ENCODE measurements around the gene ZNF23. TPM values are rescaled to one million over a fixed set of nuclear protein-coding genes. Genes with fewer than 3 reads are reported as not detected.

The ZNF23 gene
- polyA plus RNA-seq, 3 donors from 2014 or later: 4.3 to 8.1 (median 5.4) TPM

DNA sequence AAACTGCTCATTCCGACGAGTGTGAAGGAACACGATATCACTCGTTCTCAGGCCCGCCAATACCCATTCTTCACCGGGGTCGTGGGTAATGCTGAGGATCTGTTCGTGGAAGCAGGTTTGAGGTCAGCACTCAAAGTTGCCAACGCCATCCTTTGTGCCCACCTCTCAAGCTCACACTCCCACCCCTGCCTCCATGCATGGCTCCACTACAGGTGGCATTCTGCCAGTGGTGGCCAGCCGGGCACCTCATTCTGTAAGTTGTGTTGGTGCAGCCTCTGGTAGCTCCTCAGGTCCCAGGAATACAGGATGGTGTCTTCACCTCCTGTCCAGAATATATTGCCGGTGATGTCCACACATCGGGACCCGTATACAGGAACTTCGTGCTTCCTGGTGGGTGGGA, 30.9 kb downstream of the ZNF23 start:
- H3K9me3 Mint-ChIP-seq: peaks cover 0 to 5% (median 0%) of the 10 kb centered on the region in 6 donors
- no peaks in the 10 kb centered on the region for H3K4me1 Mint-ChIP-seq
- no peak overlapping the region for H3K4me3 Mint-ChIP-seq
- DNase-seq: no peak
- H3K36me3 Mint-ChIP-seq: no peaks in the 10 kb centered on the region
- H3K27ac Mint-ChIP-seq: no peak overlapping the region
- peaks cover 0 to 18% (median 6%) of the 10 kb centered on the region in 3 donors for H3K27me3 Mint-ChIP-seq (ENCODE audit: low read depth in 3 of 3)

DNA sequence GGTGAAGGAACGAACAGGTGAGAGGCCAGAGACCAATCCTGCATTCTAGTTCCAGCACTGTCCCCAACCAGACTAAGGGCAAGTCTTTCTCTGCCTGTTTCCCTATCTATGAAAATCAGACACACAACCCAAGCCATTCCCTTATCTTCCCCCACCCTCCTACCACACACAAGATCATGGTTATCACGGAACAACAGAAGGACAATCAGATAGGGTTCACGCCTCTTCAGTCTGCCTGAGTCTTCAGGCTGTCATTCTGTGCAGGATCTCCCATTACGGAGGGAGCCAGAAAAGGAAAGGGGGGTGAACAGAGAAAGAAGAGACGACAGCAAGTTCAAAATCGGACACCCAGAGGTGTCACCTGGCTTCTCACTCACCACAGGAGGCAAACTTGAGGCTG, 31.3 kb downstream of the ZNF23 start:
- Mint-ChIP-seq H3K9me3 (peaks cover 0 to 5% (median 0%) of the 10 kb centered on the region in 6 donors), H3K4me1 (no peaks in the 10 kb centered on the region), H3K27ac (no peak overlapping the region), H3K4me3 (no peak overlapping the region), H3K27me3 (ENCODE audit: low read depth in 3 of 3) (peaks cover 0 to 17% (median 5%) of the 10 kb centered on the region in 3 donors), H3K36me3 (no peaks in the 10 kb centered on the region)
- DNase-seq: no peak

DNA sequence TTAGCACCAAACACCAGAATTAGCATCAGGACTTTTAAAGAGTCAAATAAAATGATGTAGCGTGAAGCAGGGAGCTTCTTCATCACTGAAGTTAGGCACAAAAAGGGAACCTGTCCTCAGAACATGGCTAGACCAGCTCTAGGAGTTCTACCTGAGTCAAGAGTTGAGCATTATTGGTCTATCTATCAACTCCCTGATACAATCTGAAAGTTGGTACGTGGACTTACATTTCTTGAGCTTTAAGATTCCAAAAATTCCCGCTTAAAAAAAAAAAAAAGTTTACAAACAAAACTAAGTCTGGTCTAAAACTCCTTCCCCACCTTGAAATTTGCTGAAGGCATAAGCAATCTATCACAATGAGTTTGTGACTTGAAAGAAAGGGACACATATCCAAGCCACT, 32.5 kb downstream of the ZNF23 start:
- Mint-ChIP-seq H3K4me1 (no peaks in the 10 kb centered on the region), H3K27ac (no peak overlapping the region)

DNA sequence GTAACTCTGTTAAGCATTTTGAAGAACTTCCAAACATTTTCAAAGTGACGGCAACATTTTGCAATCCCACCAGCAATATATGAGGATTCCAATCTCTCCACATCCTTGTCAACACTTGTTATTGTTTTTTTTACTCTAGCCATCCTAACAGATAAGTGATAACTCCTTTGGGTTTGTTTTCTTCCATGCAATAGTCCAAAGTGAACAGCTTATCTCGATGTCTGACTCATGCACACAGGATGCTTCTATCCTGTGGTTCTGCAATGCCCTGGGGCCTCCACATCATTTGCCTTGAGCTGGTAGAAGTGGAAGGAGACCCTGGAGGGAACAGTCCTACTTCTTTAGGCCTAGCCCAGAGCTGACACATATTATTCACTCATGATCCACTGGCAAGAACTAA, 33.2 kb downstream of the ZNF23 start:
- Mint-ChIP-seq H3K36me3 (no peaks in the 10 kb centered on the region), H3K27me3 (ENCODE audit: low read depth in 3 of 3) (peaks cover 2 to 25% (median 5%) of the 10 kb centered on the region in 3 donors), H3K4me3 (no peak overlapping the region), H3K27ac (no peak overlapping the region), H3K4me1 (no peaks in the 10 kb centered on the region), H3K9me3 (peaks cover 0 to 5% (median 0%) of the 10 kb centered on the region in 6 donors)
- DNase-seq: no peak

More for the DNA sequence above, 32.5 kb downstream of the ZNF23 start:
- Mint-ChIP-seq H3K4me3 (no peak overlapping the region), H3K36me3 (no peaks in the 10 kb centered on the region), H3K27me3 (ENCODE audit: low read depth in 3 of 3) (peaks cover 2 to 20% (median 4%) of the 10 kb centered on the region in 3 donors), H3K9me3 (peaks cover 0 to 5% (median 0%) of the 10 kb centered on the region in 6 donors)
- DNase-seq: no peak

DNA sequence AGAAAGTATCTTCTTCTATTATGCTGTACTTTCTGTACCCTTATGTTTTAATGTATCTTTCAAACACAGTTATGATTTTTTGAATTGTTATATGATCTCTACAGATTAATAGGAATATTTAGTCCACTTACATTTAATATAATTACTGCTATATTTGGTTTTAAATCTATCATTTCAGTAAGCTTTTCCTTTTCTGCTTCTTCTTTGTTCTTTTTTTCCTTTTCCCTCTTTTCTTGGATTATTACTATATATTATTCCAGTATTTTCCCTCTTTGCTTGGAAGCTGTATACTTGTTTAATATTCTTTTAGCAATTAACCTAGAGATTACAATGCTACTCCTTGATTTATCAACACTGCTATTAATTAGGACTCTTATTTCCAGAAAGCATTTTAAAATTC, 33.7 kb downstream of the ZNF23 start:
- no peak for DNase-seq
- no peaks in the 10 kb centered on the region for H3K4me1 Mint-ChIP-seq
- H3K9me3 Mint-ChIP-seq: peaks cover 0 to 5% (median 0%) of the 10 kb centered on the region in 6 donors
- H3K4me3 Mint-ChIP-seq: no peak overlapping the region
- peaks cover 2 to 23% (median 5%) of the 10 kb centered on the region in 3 donors for H3K27me3 Mint-ChIP-seq (ENCODE audit: low read depth in 3 of 3)
- no peak overlapping the region for H3K27ac Mint-ChIP-seq
- H3K36me3 Mint-ChIP-seq: no peaks in the 10 kb centered on the region

DNA sequence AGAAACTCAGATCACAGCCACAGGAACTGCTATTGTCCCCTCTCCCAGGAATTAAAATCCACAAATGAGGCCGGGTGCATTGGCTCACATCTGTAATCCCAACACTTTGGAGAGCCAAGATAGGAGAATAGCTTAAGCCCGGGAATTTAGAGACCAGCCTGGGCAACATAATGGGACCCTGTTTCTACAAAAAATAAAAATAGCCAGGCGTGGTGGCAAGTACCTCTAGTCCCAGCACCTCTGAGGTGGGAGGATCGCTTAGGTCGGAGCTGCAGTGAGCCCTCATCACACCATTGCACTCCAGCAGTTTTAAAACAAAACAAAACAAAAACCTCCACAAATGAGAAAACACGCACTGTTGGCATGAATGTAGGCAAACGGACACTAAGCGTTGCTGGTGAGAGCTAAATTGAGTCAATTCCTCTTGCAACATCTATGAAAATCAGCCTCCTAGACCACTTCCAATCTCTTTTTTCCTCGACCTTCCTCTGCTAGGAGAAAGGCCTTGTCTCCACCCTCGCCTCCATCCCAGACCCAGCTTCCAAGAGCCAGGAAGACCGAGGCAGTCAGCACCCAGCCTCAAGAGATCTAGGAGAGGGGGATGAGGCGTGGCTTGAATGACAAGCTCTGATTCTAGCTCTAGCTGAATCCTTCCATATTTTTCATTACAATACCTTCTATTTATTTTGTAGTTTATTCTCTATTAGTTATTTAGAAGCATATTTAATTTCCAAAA, 35.0 kb downstream of the ZNF23 start:
- Mint-ChIP-seq H3K4me1 (no peaks in the 10 kb centered on the region), H3K27ac (no peak overlapping the region), H3K27me3 (ENCODE audit: low read depth in 3 of 3) (peaks cover 2 to 27% (median 5%) of the 10 kb centered on the region in 3 donors), H3K4me3 (no peak overlapping the region), H3K36me3 (no peaks in the 10 kb centered on the region), H3K9me3 (peaks cover 0 to 5% (median 0%) of the 10 kb centered on the region in 6 donors)
- no peak for DNase-seq

DNA sequence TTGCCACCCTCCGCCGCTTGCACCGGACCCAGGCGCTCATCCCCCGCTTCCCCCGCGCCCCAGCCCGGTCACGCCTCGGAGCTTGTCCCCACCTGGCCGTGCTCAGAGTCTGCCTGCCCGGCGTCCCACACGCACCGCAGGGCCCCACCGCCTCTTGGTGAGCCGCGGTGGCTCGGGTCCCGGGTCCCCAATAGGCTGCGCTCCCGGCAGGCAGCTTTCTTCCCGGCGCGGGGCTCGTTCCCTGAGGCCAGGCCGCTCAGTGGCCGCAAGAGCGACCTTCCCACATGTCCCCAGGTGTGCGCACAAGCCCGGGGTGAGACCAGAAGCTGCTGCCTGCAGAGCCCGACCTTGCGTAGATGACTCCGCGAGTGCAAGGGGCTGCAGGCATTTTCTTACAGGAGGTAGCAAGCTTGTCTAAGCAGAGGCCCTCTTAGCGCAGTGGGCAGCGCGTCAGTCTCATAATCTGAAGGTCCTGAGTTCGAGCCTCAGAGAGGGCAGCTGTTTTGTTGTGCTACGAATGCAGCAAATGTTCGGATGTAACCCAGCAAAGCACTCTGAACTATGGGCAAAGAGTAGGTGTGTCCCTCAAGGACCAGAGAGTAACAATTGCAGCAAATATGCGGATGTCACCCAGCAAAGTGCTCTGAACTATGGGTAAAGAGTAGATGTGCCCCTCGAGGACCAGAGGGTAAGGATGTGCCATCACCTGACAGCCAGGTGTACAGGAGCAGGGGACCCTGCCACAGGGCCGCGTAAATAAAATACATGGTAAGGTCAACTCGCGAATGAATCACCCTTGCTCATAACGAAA, 35.8 kb downstream of the ZNF23 start:
- H3K4me3 Mint-ChIP-seq: no peak overlapping the region
- no peak overlapping the region for H3K27ac Mint-ChIP-seq
- H3K4me1 Mint-ChIP-seq: no peaks in the 10 kb centered on the region
- peak in 1 of 3 donors; percentile 13 for DNase-seq
- H3K27me3 Mint-ChIP-seq (ENCODE audit: low read depth in 3 of 3): peaks cover 4 to 24% (median 5%) of the 10 kb centered on the region in 3 donors
- no peaks in the 10 kb centered on the region for H3K36me3 Mint-ChIP-seq
- H3K9me3 Mint-ChIP-seq: peaks cover 0 to 5% (median 0%) of the 10 kb centered on the region in 6 donors

DNA sequence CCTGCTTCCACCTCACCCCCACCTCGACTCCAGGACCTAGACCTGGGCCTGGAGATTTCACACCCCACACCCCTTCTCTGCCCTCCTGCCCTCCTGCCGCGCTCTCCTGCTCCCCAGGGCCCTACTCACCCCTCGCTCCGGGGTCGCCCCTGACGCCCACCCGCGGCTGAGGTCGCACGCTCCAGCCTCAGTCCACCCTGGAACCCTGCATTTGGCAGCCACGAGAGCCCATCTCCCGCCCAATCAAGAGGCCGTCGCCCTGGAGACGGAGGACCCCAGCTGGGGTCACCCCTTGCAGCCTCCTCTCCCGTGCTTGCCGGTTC, 36.3 kb downstream of the ZNF23 start:
- Mint-ChIP-seq H3K9me3 (peaks cover 0 to 5% (median 0%) of the 10 kb centered on the region in 6 donors), H3K27me3 (ENCODE audit: low read depth in 3 of 3) (peaks cover 4 to 24% (median 5%) of the 10 kb centered on the region in 3 donors), H3K4me3 (no peak overlapping the region), H3K27ac (no peak overlapping the region), H3K4me1 (no peaks in the 10 kb centered on the region), H3K36me3 (no peaks in the 10 kb centered on the region)
- no peak for DNase-seq

DNA sequence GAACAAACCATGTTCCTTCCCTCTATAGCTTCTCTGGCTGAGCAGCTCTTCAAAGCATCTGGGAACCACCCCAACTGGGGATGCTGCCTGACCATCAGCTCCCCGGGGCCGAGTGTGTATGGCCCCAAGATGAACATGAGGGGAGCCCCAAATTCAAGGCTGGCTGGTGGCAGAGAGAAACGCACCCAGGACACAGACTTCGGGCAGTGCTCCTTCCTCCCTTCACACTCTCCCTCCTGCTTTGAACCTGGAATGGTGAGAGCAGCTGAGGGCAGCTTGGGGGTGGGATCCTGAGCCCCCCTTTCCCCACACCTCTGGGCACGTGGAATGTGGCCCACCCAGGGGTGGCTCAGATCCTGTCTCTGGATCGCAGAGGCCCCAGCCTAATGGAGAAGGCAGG, 37.4 kb downstream of the ZNF23 start:
- DNase-seq: no peak
- Mint-ChIP-seq H3K36me3 (no peaks in the 10 kb centered on the region), H3K9me3 (peaks cover 0 to 5% (median 0%) of the 10 kb centered on the region in 6 donors), H3K27me3 (ENCODE audit: low read depth in 3 of 3) (peaks cover 4 to 28% (median 7%) of the 10 kb centered on the region in 3 donors), H3K27ac (no peak overlapping the region), H3K4me1 (no peaks in the 10 kb centered on the region), H3K4me3 (no peak overlapping the region)

DNA sequence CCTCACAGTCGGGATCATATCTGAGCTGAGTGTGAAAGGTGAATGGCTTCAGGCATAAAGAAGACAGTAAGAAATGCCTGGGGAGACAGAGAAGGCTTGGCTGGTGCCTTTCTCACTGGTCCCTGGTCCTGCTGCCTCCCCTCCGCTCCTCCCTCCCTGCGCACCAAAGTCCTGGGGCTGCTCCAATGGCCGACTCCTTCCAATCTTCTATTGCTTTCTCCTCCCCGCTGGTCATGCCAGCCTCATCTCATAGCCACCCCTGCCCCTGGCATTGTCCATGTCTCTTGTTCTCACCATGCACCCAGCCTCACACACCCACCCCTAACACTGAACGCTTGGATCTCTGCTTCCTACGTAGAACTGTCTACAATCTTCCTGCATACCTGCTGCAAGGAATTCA, 38.2 kb downstream of the ZNF23 start:
- no peaks in the 10 kb centered on the region for H3K4me1 Mint-ChIP-seq
- H3K36me3 Mint-ChIP-seq: no peaks in the 10 kb centered on the region
- peaks cover 4 to 25% (median 7%) of the 10 kb centered on the region in 3 donors for H3K27me3 Mint-ChIP-seq (ENCODE audit: low read depth in 3 of 3)
- H3K9me3 Mint-ChIP-seq: peaks cover 0 to 5% (median 0%) of the 10 kb centered on the region in 6 donors
- H3K27ac Mint-ChIP-seq: no peak overlapping the region
- H3K4me3 Mint-ChIP-seq: no peak overlapping the region
- DNase-seq: no peak

DNA sequence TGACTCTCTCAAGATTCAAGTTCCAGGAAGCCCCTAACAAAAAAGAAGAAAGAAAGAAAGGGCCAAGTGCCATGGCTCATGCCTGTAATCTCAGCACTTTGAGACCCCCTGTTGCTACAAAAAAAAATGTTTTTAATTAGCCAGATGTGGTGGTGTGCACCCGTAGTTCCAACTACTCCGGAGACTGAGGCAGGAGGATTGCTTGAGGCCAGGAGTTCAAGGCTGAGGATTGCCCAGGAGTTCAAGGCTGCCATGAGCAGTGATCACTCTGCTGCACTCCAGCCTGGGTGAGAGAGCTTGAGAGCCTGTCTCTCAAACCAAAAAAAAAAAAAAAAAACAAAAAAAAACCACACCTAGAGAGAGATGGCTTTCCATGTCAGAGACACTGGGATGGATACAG, 39.0 kb downstream of the ZNF23 start:
- H3K36me3 Mint-ChIP-seq: no peaks in the 10 kb centered on the region
- no peak overlapping the region for H3K27ac Mint-ChIP-seq
- H3K27me3 Mint-ChIP-seq (ENCODE audit: low read depth in 3 of 3): peaks cover 4 to 22% (median 7%) of the 10 kb centered on the region in 3 donors
- H3K9me3 Mint-ChIP-seq: no peaks in the 10 kb centered on the region
- no peak overlapping the region for H3K4me3 Mint-ChIP-seq
- DNase-seq: no peak
- H3K4me1 Mint-ChIP-seq: no peaks in the 10 kb centered on the region

DNA sequence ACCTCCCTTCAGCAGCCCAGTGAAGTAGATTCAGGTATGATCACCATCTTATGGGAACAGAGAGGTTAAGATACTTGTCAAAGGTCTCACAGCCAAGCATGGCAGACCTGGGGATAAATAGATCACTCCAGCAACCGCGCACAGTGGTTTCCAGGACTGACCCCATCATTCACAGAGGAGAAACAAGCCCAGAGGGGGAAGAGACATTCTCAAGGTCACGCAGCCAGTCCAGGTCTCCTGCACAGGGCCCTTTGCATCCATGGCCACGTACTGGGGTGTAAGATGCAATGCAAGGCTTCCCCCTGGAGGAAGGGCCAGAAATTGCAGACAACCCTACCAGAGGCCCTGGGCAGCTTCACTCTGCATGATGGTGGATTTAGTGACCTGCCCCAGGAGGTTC, 40.1 kb downstream of the ZNF23 start:
- Mint-ChIP-seq H3K36me3 (no peaks in the 10 kb centered on the region), H3K27ac (no peak overlapping the region), H3K9me3 (no peaks in the 10 kb centered on the region), H3K27me3 (ENCODE audit: low read depth in 3 of 3) (peaks cover 6 to 19% (median 11%) of the 10 kb centered on the region in 3 donors), H3K4me1 (no peaks in the 10 kb centered on the region), H3K4me3 (no peak overlapping the region)
- no peak for DNase-seq

DNA sequence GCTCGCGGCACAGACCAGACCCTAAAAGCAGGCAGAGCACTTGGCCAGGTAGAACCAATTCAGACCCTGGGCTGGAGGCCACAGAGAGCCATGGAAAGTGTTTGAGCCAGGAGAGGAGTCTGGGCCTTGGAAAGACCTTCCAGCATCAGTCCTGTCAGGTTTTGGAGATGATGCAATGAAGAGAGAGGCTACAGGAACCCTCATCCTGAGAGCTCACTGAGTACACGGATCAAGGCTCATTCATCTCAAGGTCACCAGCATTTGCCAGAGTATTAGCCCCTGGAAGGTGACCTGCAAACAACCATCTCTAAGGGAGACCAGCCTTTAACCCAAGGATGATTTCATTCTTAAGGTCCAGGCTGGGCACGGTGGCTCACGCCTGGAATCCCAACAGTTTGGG, 48.0 kb downstream of the ZNF23 start:
- Mint-ChIP-seq H3K36me3 (no peaks in the 10 kb centered on the region), H3K4me1 (peaks cover 0 to 1% of the 10 kb centered on the region in 2 donors), H3K9me3 (no peaks in the 10 kb centered on the region), H3K27ac (no peak overlapping the region), H3K27me3 (ENCODE audit: low read depth in 3 of 3) (peaks cover 5 to 12% (median 6%) of the 10 kb centered on the region in 3 donors), H3K4me3 (no peak overlapping the region)
- no peak for DNase-seq

DNA sequence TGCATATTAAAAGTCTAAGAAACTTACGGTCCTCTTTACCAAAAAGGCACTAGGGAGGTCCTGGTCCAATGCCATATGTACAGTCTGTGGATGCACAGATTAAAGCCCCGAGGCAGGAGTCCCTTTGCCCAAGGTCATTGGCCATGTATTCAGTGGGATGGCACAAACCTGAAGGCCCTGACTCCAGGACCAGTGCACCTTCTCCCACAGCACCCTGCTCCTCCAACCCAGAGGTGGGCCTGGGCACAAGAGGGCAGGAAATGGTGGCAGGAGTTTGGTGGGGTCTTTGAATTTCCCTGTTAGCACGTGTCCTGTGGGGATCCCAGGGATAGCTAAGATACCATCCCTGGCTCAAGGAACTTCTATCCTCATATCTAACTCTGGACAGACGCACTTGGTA, 48.7 kb downstream of the ZNF23 start:
- peaks cover 5 to 12% (median 6%) of the 10 kb centered on the region in 3 donors for H3K27me3 Mint-ChIP-seq (ENCODE audit: low read depth in 3 of 3)
- no peaks in the 10 kb centered on the region for H3K9me3 Mint-ChIP-seq
- H3K36me3 Mint-ChIP-seq: no peaks in the 10 kb centered on the region
- H3K4me1 Mint-ChIP-seq: peaks cover 0 to 1% of the 10 kb centered on the region in 2 donors
- no peak overlapping the region for H3K27ac Mint-ChIP-seq
- DNase-seq: no peak
- H3K4me3 Mint-ChIP-seq: no peak overlapping the region

Data from immature natural killer cell (primary cell).